Measurements from ENCODE around the gene RAD23A.
A peak's percentile ranks its signal among the peaks of the same experiment; 100 is the strongest.

Gene RAD23A

DNA sequence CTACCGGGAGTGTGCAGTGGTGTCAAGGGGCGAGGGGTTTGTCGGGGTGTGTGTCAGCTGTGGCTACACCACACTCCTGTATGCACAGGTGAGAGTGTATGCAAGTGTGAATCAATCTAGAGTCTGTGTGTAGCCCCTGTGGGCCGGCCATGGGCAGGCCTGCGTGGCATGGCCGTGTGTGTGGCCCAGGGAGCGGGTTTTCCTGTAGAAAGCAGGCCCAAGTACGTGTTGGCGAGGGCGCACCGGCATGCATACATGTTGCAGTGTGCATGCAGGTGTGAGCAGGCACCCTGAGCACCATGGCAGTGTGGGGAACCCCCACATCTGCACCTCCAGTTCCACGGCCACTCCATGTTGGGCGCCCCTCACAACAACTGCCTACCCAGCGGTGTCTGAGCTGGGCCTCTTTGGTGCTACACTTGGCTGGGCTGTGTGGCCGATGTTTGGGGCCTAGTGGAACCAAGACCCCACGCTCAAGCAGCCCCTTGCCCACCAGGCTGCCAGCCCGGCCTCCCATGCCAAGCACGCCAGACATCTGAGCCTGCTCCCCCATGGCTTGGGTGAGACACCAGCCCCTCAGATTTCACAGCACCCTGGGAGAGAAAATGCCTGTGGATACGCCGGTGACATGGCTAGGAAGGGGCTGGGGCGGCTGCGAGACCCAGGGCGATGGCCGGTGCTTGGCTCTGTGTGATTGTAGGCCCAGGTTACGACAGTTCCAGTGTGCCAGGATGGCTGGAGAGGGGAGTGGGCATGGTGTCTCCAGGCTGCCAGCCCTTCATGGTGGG lies 51.7 kb downstream of the RAD23A start:
- TF ChIP-seq, protein P1, sequence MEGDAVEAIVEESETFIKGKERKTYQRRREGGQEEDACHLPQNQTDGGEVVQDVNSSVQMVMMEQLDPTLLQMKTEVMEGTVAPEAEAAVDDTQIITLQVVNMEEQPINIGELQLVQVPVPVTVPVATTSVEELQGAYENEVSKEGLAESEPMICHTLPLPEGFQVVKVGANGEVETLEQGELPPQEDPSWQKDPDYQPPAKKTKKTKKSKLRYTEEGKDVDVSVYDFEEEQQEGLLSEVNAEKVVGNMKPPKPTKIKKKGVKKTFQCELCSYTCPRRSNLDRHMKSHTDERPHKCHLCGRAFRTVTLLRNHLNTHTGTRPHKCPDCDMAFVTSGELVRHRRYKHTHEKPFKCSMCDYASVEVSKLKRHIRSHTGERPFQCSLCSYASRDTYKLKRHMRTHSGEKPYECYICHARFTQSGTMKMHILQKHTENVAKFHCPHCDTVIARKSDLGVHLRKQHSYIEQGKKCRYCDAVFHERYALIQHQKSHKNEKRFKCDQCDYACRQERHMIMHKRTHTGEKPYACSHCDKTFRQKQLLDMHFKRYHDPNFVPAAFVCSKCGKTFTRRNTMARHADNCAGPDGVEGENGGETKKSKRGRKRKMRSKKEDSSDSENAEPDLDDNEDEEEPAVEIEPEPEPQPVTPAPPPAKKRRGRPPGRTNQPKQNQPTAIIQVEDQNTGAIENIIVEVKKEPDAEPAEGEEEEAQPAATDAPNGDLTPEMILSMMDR (IDR thresholded peaks at IDR 0.05; ENCODE audit: low read depth, low read length, missing control alignments): no peak
- peak overlapping the region; percentile 84 for H3K4me3 ChIP-seq (replicated peaks; ENCODE audit: low read depth, low read length)
- no peak for DNase-seq (ENCODE audit: extremely low read depth, low read depth)

DNA sequence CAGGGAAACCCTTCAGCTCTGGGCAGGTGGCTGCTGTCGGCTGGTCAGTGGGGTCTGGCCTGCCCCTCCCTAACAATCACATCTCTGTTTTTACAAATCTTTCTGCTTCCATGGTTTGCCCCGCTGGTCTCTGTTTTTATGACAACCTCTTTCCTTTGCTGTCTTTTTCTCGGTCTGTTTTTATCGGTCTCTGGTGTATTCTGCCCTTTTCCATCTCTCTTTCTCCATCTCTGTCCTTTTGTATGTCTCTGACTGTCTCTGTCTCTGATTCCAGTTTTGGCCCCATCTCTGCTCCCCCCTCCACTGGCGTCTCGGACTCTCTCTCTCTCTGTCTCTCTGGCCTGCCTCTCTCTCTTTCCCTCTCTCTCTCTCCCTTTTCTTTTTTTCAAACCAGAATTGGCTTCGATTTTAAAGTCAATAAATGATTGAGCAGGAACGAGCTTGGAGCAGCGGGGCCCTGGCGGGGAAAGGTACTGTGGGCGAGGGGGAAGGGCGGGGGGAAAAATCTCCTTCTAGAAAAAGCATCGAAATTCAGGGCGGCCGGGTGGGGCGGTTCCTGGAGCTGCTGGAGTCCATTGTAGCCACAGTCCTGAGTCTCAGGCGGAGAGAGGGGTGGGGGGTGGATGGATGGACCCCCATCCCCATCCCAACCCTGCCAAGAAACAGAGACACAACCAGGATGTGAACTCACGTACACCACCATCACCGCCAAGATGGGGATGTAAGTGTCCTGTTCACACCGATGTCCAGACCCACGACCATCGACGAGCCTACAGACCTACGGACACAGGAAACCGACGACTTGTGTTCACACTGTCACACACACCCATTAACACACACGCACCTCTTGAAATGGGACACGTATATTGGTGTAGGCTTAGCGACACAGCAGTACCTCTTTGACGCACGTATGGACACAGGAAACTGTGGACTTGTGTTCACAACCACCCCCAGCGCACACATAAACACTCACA lies 52.6 kb downstream of the RAD23A start:
- H3K4me3 ChIP-seq (replicated peaks; ENCODE audit: low read depth, low read length): peak overlapping the region; percentile 84; the same call in 1 of the 2 replicates
- DNase-seq (ENCODE audit: extremely low read depth, low read depth): no peak
- TF ChIP-seq, protein P1 (IDR thresholded peaks at IDR 0.05; ENCODE audit: low read depth, low read length, missing control alignments): no peak

DNA sequence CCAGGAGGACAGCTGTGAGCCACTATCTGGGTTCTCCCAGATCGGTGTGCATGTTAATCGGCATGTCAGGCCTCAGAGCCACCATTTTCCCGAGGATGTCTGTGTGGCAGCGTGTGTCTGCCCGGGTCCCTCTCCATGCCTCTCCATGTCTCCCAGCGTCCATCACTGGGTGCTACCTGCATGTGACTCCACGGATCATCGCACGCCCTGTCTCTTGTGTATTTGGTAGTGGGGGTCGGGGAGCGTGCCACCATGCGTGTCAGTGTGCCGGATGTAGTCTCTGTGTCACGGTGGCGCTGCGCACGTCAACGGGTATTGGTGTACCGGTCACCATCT lies 55.5 kb downstream of the RAD23A start:
- H3K4me3 ChIP-seq (replicated peaks; ENCODE audit: low read depth, low read length): no peak overlapping the region
- no peak for DNase-seq (ENCODE audit: extremely low read depth, low read depth)
- TF ChIP-seq, protein P1 (IDR thresholded peaks at IDR 0.05; ENCODE audit: low read depth, low read length, missing control alignments): no peak

DNA sequence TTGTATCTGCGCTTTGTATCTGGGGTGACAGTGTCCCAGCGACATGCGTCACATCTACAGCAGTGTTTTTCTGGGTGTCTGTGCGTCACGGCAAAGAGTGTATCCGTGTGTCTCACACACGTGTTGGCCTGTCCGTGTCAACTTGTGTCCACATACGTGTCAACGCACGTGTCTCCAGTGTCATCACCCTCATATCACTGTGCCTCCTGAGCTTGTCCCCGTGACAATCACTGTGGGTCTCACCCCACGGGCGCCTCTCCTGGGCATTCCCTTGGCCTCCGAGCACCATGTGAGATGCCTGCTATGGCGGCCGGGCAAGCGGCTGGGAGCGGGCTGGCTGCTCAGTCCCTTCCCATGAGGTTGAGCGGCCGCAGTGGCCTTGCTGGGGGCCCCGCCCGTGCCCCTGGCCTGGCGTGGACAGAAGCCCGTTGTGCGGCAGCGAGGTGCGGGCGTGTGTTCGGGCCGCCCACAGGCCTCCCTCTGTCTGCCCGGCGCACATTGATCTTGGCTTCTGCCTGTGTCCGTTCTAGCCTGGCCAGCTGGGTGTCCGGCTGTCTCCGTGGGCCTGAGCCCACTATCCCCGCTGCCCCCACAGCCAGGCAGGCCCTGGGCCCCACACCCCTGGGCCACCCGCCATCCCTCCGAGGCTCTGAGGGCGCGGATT lies 56.0 kb downstream of the RAD23A start:
- no peak for DNase-seq (ENCODE audit: extremely low read depth, low read depth)
- TF ChIP-seq, protein P1 (IDR thresholded peaks at IDR 0.05; ENCODE audit: low read depth, low read length, missing control alignments): no peak
- no peak overlapping the region for H3K4me3 ChIP-seq (replicated peaks; ENCODE audit: low read depth, low read length)

DNA sequence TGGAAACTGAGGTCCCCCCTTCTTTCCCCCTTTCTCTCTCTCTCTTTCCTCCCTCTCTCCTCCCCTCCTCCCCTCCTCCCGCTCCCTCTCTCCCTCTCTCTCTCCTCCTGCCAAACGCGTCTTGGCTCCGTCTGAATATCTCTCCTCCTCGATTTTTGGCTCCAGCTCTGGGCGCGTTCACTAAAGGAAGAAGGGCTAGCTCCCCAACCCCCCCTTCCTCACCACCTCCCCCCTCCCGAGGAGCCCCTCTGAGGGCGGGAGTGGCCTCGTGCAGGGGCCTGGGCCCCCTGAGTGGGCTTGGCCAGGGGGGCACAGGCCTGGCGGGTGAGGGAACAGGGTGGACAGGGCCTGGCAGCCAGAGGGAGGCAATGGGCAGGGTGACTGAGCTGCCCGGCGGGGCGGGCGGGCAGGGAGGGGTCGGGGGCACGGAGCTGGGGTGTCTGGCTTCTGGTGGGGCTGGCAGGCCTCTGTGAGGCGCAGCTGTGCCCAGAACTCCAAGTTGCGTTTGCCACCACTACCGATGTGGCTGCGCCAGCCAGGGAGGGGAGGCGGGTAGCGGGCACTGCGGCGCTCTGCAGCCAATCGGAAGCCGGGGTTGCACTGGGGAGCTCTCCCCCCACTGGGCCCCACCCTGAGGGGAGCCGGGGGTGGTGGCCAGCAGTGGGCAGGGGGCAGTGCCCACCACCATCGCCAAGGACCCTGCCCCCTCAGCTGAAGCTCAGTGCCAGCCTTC lies 56.7 kb downstream of the RAD23A start:
- H3K4me3 ChIP-seq (replicated peaks; ENCODE audit: low read depth, low read length): no peak overlapping the region
- DNase-seq (ENCODE audit: extremely low read depth, low read depth): no peak
- TF ChIP-seq, protein P1 (IDR thresholded peaks at IDR 0.05; ENCODE audit: low read depth, low read length, missing control alignments): no peak

DNA sequence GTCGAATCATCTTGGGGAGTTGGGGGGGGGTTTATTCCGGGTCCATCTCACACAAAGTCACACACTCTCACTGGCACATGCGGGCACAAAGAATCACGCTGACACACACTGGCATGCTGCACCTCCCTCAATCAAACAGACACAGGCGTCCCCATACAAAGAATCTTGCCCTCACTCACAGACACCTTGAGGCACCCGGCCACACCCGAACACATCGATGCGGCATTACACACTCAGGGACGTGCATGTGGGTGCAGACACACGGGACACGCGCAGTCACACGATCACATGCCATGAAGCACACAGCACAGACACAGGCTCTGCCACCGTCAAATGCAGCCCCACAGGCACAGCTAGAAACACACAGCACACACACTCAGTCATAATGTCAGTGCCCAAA lies 57.4 kb downstream of the RAD23A start:
- DNase-seq (ENCODE audit: extremely low read depth, low read depth): no peak
- H3K4me3 ChIP-seq (replicated peaks; ENCODE audit: low read depth, low read length): no peak overlapping the region
- TF ChIP-seq, protein P1 (IDR thresholded peaks at IDR 0.05; ENCODE audit: low read depth, low read length, missing control alignments): no peak
